ENCODE results near the gene FAM120AOS. TPM values are rescaled to one million over a fixed set of nuclear protein-coding genes. Genes with fewer than 3 reads are reported as not detected.

FAM120AOS gene
- total RNA-seq, 1 experiment from 2014 or later: 50.5 TPM

GRCh38 chr9:93475108-93475507 lies 21.7 kb upstream of the FAM120AOS start:
- H3K4me3 Mint-ChIP-seq (ENCODE audit: low read depth, unreplicated experiment): no peak overlapping the region
- no TSS peak for BruUV-seq (replicated peaks)
- no peak overlapping the region for H3K27ac Mint-ChIP-seq (ENCODE audit: unreplicated experiment)
- H3K9me3 Mint-ChIP-seq (ENCODE audit: low read depth, unreplicated experiment): no peaks in the 10 kb centered on the region
- CTCF ChIA-PET: no interaction called here
- no peak for DNase-seq
- no peak for TF ChIP-seq CTCF (IDR thresholded peaks at IDR 0.05; ENCODE audit: unreplicated experiment)
- intact Hi-C loops (cut with micrococcal nuclease; ENCODE audit: unreplicated experiment): no loop called here
- peaks cover 21% of the 10 kb centered on the region for H3K36me3 Mint-ChIP-seq (ENCODE audit: insufficient read depth, unreplicated experiment)
- H3K4me1 Mint-ChIP-seq (ENCODE audit: low read depth, unreplicated experiment): peaks cover 10% of the 10 kb centered on the region
- H3K27me3 Mint-ChIP-seq (ENCODE audit: unreplicated experiment): no peaks in the 10 kb centered on the region

- no peaks in the 10 kb centered on the region for H3K27me3 Mint-ChIP-seq (ENCODE audit: unreplicated experiment)
- no peaks in the 10 kb centered on the region for H3K9me3 Mint-ChIP-seq (ENCODE audit: low read depth, unreplicated experiment)
- TF ChIP-seq CTCF (IDR thresholded peaks at IDR 0.05; ENCODE audit: unreplicated experiment): no peak
- CTCF ChIA-PET: interaction anchor here (0.6 to 1.4 kb wide), 2 partner anchors 33 to 93 kb away, joined by 4 to 6 read pairs; no protein-coding TSS in a partner anchor
- no TSS peak for BruUV-seq (replicated peaks)
- no peak overlapping the region for H3K4me3 Mint-ChIP-seq (ENCODE audit: low read depth, unreplicated experiment)
- H3K4me1 Mint-ChIP-seq (ENCODE audit: low read depth, unreplicated experiment): peaks cover 23% of the 10 kb centered on the region
- no peak overlapping the region for H3K27ac Mint-ChIP-seq (ENCODE audit: unreplicated experiment)
- intact Hi-C loops (cut with micrococcal nuclease; ENCODE audit: unreplicated experiment): no loop called here
- peaks cover 18% of the 10 kb centered on the region for H3K36me3 Mint-ChIP-seq (ENCODE audit: insufficient read depth, unreplicated experiment)
- no peak for DNase-seq
Measured at GRCh38 chr9:93473411-93473810, 20.0 kb upstream of the FAM120AOS start.

- intact Hi-C loops (cut with micrococcal nuclease; ENCODE audit: unreplicated experiment): no loop called here
- Mint-ChIP-seq H3K27ac (ENCODE audit: unreplicated experiment) (peak overlapping the region; percentile 70), H3K4me3 (ENCODE audit: low read depth, unreplicated experiment) (no peak overlapping the region), H3K4me1 (ENCODE audit: low read depth, unreplicated experiment) (peaks cover 35% of the 10 kb centered on the region), H3K27me3 (ENCODE audit: unreplicated experiment) (no peaks in the 10 kb centered on the region), H3K9me3 (ENCODE audit: low read depth, unreplicated experiment) (no peaks in the 10 kb centered on the region), H3K36me3 (ENCODE audit: insufficient read depth, unreplicated experiment) (peaks cover 23% of the 10 kb centered on the region)
- no TSS peak for BruUV-seq (replicated peaks)
- no peak for TF ChIP-seq CTCF (IDR thresholded peaks at IDR 0.05; ENCODE audit: unreplicated experiment)
- no peak for DNase-seq
- CTCF ChIA-PET: no interaction called here
Measured at GRCh38 chr9:93471124-93471523, 17.7 kb upstream of the FAM120AOS start.

GRCh38 chr9:93470391-93470790 lies 17.0 kb upstream of the FAM120AOS start:
- TF ChIP-seq CTCF (IDR thresholded peaks at IDR 0.05; ENCODE audit: unreplicated experiment): no peak
- intact Hi-C loops (cut with micrococcal nuclease; ENCODE audit: unreplicated experiment): no loop called here
- Mint-ChIP-seq H3K4me3 (ENCODE audit: low read depth, unreplicated experiment) (no peak overlapping the region), H3K27me3 (ENCODE audit: unreplicated experiment) (no peaks in the 10 kb centered on the region), H3K4me1 (ENCODE audit: low read depth, unreplicated experiment) (peaks cover 43% of the 10 kb centered on the region), H3K9me3 (ENCODE audit: low read depth, unreplicated experiment) (no peaks in the 10 kb centered on the region), H3K36me3 (ENCODE audit: insufficient read depth, unreplicated experiment) (peaks cover 23% of the 10 kb centered on the region), H3K27ac (ENCODE audit: unreplicated experiment) (peak overlapping the region; percentile 70)
- no peak for DNase-seq
- CTCF ChIA-PET: no interaction called here
- no TSS peak for BruUV-seq (replicated peaks)
